GM12878 (cell line): Measurements from ENCODE around the gene AGBL1.

Experiments used
- ATF3 ChIP-seq: IDR thresholded peaks from 2 replicates; pipeline ENCODE4 v1.6.1; 2011; ENCODE audit warnings: low read depth, mild to moderate bottlenecking, low read length, moderate library complexity, borderline replicate concordance; ENCODE audit errors: extremely low read depth
- BCL3 ChIP-seq: IDR thresholded peaks from 2 replicates; pipeline ENCODE4 v1.6.1; 2011; ENCODE audit warnings: borderline replicate concordance, low read depth, mild to moderate bottlenecking, moderate library complexity, low read length; ENCODE audit not compliant: insufficient read depth, poor library complexity, severe bottlenecking
- CHD1 ChIP-seq: IDR thresholded peaks from 2 replicates; pipeline ENCODE4 v1.6.1; 2012; ENCODE audit warnings: low read depth, low read length, improper control_type of control experiment
- CREB1 ChIP-seq: IDR thresholded peaks from 2 replicates; pipeline ENCODE4 v1.6.1; 2012; ENCODE audit warnings: low read depth, mild to moderate bottlenecking, inconsistent platforms
- CTCF ChIP-seq, 3 experiments: IDR thresholded peaks in 2 of 3; conservative IDR thresholded peaks in 1 of 3; 2 replicates each; pipeline ENCODE4 v1.5.1; 2011; ENCODE audit warnings: low read depth in 3 of 3, low read length in 3 of 3, mild to moderate bottlenecking in 3 of 3, control low read depth in 2 of 3, moderate library complexity in 2 of 3, inconsistent platforms in 1 of 3, mixed read lengths in 1 of 3; ENCODE audit not compliant: control insufficient read depth in 2 of 3, insufficient read depth in 1 of 3; ENCODE audit errors: extremely low read depth in 1 of 3
- EZH2 ChIP-seq: IDR thresholded peaks from 2 replicates; pipeline ENCODE4 v1.6.1; 2012; ENCODE audit warnings: low read depth, mild to moderate bottlenecking, control low read depth, inconsistent platforms, low read length, borderline replicate concordance; ENCODE audit not compliant: control insufficient read depth
- GABPA ChIP-seq: IDR thresholded peaks from 2 replicates; pipeline ENCODE4 v1.6.1; 2014; ENCODE audit warnings: antibody characterized with exemption, low read depth, mild to moderate bottlenecking, inconsistent platforms
- JUND ChIP-seq: IDR thresholded peaks from 2 replicates; pipeline ENCODE4 v1.6.1; 2012; ENCODE audit warnings: low read depth, mild to moderate bottlenecking, low read length, improper control_type of control experiment, moderate library complexity
- KDM1A ChIP-seq: fragments of 200-600 bp; sonication (generic); IDR thresholded peaks from 2 replicates; pipeline ENCODE4 v1.6.1; 2016; ENCODE audit warnings: borderline replicate concordance
- NBN ChIP-seq: fragments of 450-650 bp; IDR thresholded peaks from 2 replicates; pipeline ENCODE4 v1.6.1; 2016
- NFIC ChIP-seq: IDR thresholded peaks from 2 replicates; pipeline ENCODE4 v1.6.1; 2012; ENCODE audit warnings: low read depth, mild to moderate bottlenecking, inconsistent platforms, low read length, moderate library complexity
- PKNOX1 ChIP-seq: fragments of 450-650 bp; IDR thresholded peaks from 2 replicates; pipeline ENCODE4 v1.6.1; 2016; ENCODE audit warnings: mild to moderate bottlenecking
- POLR2A ChIP-seq: IDR thresholded peaks from 2 replicates; pipeline ENCODE4 v1.6.1; 2011; ENCODE audit warnings: low read depth, mild to moderate bottlenecking, low read length
- SMARCA5 ChIP-seq: fragments of 450-650 bp; IDR thresholded peaks from 2 replicates; pipeline ENCODE4 v1.6.1; 2017; ENCODE audit warnings: mild to moderate bottlenecking

- no peak for TF ChIP-seq EZH2
- no peak for TF ChIP-seq SMARCA5
- no peak for TF ChIP-seq KDM1A
- TF ChIP-seq PKNOX1, result no peak
- no peak for TF ChIP-seq CREB1
- TF ChIP-seq NFIC, result no peak
- TF ChIP-seq GABPA, result no peak
- TF ChIP-seq NBN, result no peak
- no peak for TF ChIP-seq CTCF (IDR thresholded peaks at IDR 0.05 in 2 of 3, conservative IDR thresholded peaks at IDR 0.05 in 1 of 3; ENCODE audit: control insufficient read depth in 2 of 3, extremely low read depth in 1 of 3, insufficient read depth in 1 of 3, low read depth in 3 of 3, low read length in 3 of 3)
- no peak for TF ChIP-seq CHD1
- TF ChIP-seq POLR2A, result no peak
- no peak for TF ChIP-seq ATF3
- no peak for TF ChIP-seq JUND
- TF ChIP-seq BCL3, result no peak
Observed at GRCh38 chr15:86620641-86621349, 541.1 kb downstream of the AGBL1 start.
